ENCODE measurements around the gene TOMM5.

The TOMM5 gene

DNA sequence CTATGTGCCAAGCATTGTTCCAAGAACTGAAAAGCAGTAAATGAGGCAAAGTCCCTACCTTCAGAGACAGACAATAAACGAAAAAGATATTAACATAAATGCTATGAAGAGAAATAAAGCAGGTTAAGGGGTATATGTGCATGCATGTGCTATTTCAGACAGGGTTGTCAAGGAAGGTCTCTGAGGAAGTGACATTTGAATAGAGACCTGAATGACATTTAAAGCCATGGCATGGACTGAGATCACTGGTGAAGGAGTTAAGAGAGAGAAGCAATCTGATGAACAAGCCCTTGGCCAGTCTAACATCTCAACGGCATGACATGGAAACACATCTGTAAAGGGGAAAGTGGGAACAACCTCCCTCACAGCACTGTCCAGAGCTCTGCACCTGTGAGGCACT, 30.7 kb downstream of the TOMM5 start:
- DNase-seq = no peak

DNA sequence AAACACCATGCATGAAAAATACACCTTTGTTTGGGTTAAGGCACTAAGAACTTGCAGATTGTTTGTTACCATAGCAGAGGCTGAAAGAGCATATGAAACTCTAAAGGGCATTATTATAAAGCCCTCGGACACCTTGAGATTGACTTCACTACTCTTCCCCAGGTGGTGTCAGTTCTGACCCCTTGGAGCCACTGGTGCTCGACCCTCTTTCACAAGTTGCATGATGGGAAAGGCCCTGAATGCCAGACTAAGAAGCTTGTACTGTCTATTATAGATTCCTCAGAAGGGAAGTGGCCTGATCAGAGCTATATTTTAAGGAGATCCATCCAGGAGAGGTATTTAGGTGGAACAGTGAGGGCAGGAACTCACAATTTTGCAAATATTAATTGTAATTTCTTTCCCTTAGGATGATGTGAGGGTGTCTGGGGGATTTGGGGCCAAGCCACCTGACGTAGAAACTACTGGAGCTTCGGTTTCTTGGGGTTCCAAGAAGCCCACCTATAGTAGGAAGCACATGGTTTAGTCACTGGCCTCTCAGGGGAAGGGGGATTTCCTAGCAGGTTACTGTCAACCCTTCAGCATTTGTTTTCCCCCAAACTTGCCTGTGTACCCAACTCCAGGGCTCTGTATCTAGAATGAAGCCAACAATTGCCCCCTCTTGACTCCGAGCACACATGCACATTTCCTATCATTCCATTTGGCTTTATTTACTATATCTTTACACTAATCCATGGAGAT, 32.4 kb downstream of the TOMM5 start:
- DNase-seq = no peak

GRCh38 chr9:37559125-37559524, 33.3 kb downstream of the TOMM5 start:
- DNase-seq = peak in 1 of 2 experiments; percentile 59

DNA sequence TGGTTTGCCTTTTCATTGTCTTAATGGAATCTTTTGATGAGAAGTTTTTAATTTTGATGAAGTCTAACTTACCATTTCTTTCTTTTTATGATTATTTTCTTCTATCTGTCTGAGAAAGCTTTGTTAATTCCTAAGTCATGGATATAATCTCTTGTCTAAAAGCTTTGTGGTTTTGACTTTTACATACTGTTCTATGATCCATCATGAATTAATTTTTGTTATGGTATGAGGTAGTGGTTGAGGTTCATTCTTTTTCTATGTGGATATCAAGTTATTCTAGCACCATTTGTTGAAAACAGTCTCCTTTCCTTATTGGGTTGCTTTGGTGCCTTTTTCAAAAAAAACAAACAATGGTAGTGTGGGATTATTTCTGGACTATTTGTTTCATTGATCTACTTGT, 36.6 kb downstream of the TOMM5 start:
- DNase-seq = no peak

DNA sequence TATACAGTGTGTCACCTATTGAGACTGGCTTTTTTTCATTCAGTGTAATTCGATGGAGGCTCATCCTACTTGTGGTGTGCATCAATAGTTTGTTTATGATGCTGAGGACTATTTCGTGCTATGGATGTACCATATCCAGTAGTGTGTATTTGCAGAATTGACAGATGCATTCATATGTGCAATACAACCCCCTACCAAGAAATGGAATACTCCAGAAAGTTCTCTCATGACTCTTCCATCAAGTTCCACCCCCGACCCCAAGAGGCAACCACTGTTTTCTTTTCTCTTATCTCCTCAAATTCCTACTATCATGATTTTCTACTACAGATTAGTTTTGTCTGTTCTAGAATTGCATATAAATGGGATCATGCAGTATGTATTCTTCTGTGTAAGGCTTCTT, 38.1 kb downstream of the TOMM5 start:
- DNase-seq = no peak

GRCh38 chr9:37551888-37552287, 40.5 kb downstream of the TOMM5 start:
- no peak for DNase-seq

- no peak for DNase-seq
These were observed 40.9 kb downstream of the TOMM5 start for GRCh38 chr9:37551468-37551867.

- DNase-seq = no peak
These were observed 41.6 kb downstream of the TOMM5 start for GRCh38 chr9:37550781-37551180.

- no peak for DNase-seq
These were observed 42.9 kb downstream of the TOMM5 start for GRCh38 chr9:37549527-37549926.

DNA sequence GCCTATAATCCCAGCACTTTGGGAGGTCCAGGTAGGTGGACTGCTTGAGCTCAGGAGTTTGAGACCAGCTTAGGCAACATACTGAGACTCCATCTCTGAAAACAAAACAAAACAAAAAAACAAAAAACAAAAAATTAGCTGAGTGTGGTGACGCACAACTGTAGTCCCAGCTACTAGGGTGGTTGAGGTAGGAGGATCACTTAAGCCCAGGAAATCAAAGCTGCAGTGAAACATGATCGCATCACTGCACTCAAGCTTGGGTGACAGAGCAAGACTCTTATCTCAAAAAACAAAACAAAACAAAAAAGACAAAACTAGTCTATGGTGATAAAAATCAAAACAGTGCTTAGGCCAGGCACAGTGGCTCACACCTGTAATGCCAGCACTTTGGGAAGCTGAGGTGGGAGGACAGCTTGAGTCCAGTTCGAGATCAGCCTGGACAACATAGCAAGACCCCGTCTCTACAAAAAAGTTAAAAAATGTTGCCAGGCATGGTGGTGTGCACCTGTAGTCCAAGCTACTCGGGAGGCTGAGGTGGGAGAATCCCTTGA, 45.0 kb downstream of the TOMM5 start:
- no peak for DNase-seq

DNA sequence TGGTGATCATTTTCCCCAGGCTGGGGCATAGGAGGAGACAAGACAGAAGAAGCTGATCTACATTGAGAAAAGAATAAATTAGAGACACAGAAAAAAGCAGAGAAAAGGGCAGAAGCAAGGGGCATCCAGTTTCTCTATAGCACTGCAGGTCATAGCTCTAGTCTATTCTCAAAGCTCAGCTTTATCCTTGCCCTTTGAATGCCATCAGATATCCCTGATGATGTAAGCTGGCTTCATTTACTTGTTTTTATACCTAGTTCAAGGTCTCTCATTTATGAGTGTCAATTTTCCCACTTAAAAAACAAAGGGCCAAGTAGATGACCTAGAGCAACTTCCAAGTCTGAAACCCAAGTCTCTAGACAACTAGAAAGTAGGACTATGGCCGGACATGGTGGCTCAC, 48.9 kb downstream of the TOMM5 start:
- no peak for DNase-seq

GRCh38 chr9:37542895-37543294, 49.5 kb downstream of the TOMM5 start:
- no peak for DNase-seq

DNA sequence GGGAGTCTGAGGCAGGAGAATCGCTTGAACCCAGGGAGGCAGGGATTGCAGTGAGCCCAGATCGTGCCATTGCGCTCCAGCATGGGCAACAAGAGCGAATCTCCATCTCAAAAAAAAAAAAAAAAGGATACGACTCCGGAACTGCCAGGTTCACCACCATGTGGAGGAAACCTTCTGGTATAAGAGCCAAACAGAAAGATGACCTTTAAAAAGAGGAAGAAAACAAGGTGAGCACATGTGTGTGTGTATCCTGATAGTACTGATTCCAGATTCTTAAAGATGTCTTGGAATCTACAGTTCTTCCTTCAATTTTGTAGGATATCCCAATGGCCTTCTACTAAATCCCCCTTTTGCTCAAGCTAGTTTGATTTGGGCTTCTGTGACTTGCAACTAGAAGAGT, 49.9 kb downstream of the TOMM5 start:
- no peak for DNase-seq

- no peak for DNase-seq
These were observed 50.9 kb downstream of the TOMM5 start for GRCh38 chr9:37541465-37541864.

DNA sequence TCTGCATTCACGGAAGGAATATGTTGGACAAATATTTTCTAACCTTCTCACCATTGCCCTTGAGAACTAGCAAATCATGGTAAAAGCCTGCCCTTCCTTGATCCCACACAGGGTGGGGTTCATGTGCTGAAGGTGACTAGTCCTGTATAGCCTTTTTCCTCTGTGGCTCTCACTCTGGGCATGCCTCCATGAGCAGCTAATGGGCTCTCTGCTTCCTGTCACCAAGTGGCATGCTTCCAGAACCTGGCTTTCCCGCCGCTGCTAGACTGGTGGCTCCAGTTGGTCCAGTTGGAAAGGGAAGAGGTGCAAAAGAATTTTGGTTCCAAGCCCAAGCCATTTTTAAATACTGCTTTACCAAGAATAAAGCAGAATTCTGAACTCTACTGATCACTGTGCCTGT, 51.8 kb downstream of the TOMM5 start:
- DNase-seq = no peak

DNA sequence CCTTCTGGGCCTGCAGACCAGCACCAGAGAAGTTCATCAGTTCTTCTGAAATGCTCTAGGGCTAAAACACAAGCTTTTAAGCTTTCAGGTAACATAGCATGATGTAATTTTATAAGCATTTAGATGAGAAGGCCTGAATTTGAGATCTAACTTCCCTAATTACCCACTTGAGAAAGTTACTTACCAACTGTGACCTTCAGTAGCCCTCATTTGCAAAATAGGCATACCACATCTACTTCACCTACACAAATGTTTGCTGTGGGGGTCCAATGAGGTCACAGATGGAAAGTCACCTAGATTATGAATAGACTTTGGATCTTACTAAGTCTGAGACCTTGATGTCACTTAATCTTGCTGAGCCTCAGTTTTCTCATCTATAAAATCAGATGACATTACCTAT, 52.8 kb downstream of the TOMM5 start:
- DNase-seq = no peak

Measured in NCI-H526 (cell line).